Lower leg skin (tissue), 4 donors: Measurements from ENCODE around the gene AFAP1L2. TPM values are rescaled to one million over a fixed set of nuclear protein-coding genes. Genes with fewer than 3 reads are reported as not detected.

Source experiments
- DNase-seq, 2 donors: peaks; one replicate each; pipeline ENCODE4 v3.0.0-alpha.2; 2019; ENCODE audit warnings: low spot score in 2 of 2
- H3K4me3 ChIP-seq: fragments of 200-600 bp; sonication (generic); 2 replicates; pipeline ENCODE4 v1.5.1; 2017; ENCODE audit warnings: mild to moderate bottlenecking, low read depth; ENCODE audit not compliant: poor library complexity, severe bottlenecking
- POLR2A ChIP-seq, 2 donors: fragments of 450-650 bp; IDR thresholded peaks; one replicate each; pipeline ENCODE4 v1.6.1; 2016 to 2017; ENCODE audit warnings: antibody characterized with exemption in 2 of 2, mild to moderate bottlenecking in 1 of 2, moderate library complexity in 1 of 2
- WGBS, 2 donors: methylation state at CpG; one replicate each; pipeline ENCODE4 v1.1.5; 2018; 5-methylcytosine and 5-hydroxymethylcytosine counted together
- intact Hi-C: fragments of 100-400 bp; cut with DNase I; formaldehyde crosslinking; loops from one replicate; pipeline ENCODE4 v1.15.0; 2023; ENCODE audit warnings: low total_unique reads
- total RNA-seq, 4 donors: library from RNA; depleted of rRNA; stranded (reverse); fragments of >200 nt; gene quantifications; one replicate each; pipeline ENCODE4 v1.1.0, GENCODE V29; 2016
- TF ChIP-seq, protein P1 (sequence below), 3 donors: fragments of 450-650 bp; IDR thresholded peaks; one replicate each; pipeline ENCODE4 v1.5.1; 2016; ENCODE audit warnings: antibody characterized with exemption in 3 of 3, mild to moderate bottlenecking in 3 of 3, moderate library complexity in 2 of 3

The AFAP1L2 gene
- total RNA-seq, 4 donors from 2014 or later, result 10.9 to 19.4 (median 14.3) TPM

DNA sequence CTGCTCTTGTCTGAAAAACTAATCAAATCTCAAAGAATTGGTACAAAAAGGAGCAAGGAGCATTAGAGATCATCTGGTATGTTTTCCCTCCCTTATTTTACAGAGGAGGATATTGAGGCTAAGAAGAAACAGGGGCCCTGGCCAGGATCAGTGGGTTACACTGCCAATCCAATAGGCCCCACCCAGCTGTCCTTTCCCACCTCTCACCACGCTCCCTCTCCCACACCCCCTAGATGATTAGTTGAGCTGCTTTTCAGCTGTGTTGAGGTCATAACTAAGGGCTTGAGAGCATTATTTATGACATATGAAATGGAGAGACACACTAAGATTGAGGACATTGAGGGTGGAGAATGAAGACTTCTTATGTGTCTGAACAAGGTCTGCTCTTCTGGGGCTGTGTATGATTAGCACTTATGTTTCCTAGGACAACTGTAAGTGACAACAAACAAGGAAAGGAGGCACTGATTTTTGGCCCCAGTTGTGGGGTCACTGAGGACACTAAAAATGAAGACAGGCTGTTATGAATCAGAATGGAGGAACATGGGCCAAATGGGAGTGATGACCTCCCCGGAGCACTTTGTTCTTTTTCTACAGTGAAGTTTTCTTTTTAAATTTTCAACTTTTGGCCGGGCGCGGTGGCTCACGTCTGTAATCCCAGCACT lies 138.8 kb downstream of the AFAP1L2 start:
- intact Hi-C loops, result no loop called here
- TF ChIP-seq POLR2A (IDR thresholded peaks at IDR 0.05), result no peak
- TF ChIP-seq, protein P1, sequence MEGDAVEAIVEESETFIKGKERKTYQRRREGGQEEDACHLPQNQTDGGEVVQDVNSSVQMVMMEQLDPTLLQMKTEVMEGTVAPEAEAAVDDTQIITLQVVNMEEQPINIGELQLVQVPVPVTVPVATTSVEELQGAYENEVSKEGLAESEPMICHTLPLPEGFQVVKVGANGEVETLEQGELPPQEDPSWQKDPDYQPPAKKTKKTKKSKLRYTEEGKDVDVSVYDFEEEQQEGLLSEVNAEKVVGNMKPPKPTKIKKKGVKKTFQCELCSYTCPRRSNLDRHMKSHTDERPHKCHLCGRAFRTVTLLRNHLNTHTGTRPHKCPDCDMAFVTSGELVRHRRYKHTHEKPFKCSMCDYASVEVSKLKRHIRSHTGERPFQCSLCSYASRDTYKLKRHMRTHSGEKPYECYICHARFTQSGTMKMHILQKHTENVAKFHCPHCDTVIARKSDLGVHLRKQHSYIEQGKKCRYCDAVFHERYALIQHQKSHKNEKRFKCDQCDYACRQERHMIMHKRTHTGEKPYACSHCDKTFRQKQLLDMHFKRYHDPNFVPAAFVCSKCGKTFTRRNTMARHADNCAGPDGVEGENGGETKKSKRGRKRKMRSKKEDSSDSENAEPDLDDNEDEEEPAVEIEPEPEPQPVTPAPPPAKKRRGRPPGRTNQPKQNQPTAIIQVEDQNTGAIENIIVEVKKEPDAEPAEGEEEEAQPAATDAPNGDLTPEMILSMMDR (IDR thresholded peaks at IDR 0.05), result no peak
- no peak overlapping the region for H3K4me3 ChIP-seq
- WGBS, 2 donors, result 15 to 28% methylated on average over 6 of the region's 6 CpGs
- DNase-seq, result peak in 1 of 2 donors; percentile 71

DNA sequence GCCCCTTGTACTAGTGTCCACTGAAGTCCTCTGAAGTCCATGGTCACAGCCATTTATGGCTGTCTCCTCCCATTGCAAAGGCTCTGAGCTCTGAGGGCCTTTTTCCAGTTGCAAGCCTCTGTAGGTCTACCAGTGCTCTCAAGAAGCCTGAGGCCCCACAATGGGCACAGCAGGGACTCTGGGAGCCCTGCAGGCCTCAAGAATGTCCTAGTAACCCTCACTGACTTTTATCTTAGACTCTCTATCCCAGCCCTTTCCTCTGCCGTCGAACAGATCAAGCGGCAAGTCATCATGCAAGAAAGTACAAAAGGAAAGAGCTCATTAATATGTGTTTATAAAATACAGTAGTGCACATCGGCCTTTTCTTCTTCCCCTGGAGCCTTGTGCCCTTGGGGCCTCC lies 141.8 kb downstream of the AFAP1L2 start:
- TF ChIP-seq POLR2A (IDR thresholded peaks at IDR 0.05), result no peak
- no peak for DNase-seq
- intact Hi-C loops, result no loop called here
- H3K4me3 ChIP-seq, result no peak overlapping the region
- 75 to 84% methylated on average over 4 of the region's 4 CpGs for WGBS, 2 donors

DNA sequence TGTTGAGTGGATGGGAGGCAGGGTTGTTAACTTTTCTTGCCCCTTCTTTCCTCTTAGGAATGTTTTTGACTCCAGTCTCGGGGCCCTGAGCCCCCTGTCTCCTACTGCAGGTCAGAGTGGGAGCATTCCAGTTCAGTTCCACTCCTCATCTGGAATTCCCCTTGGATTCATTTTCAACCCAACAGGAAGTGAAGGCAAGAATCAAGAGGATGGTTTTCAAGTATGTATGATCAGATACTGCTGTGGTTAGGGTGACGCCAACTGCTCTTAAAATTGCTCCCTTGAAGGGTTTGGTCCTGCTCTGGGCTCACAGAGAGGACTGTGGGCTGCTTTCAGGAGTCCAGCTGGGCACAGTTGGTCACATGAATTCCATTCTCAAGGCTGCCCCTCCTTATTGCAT lies 143.2 kb downstream of the AFAP1L2 start:
- no peak overlapping the region for H3K4me3 ChIP-seq
- intact Hi-C loops, result no loop called here
- no peak for DNase-seq
- no peak for TF ChIP-seq POLR2A (IDR thresholded peaks at IDR 0.05)
- TF ChIP-seq, protein P1 (IDR thresholded peaks at IDR 0.05), result no peak
- 56 to 63% methylated on average over 2 of the region's 2 CpGs for WGBS, 2 donors

DNA sequence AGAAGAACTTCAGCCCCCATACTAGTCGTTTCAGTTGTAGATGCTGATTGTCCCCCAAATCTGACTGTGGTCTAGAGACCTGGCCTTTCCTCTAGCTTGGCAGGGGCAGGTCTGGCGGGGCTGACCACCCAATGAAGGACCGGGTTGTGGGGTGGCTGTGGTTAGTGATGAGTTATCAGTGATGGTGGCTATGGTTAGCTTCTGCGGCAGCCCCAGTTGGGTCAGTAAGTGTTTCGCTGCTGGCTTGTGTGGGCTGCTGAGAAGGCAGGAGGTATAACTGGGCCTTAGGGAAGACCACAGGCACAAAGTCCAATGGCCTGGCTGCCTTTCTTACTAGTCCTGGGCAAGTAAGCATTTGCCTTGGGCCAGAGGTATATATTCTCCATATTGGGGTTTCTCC lies 143.9 kb downstream of the AFAP1L2 start:
- 82 to 87% methylated on average over 5 of the region's 5 CpGs for WGBS, 2 donors
- intact Hi-C loops, result no loop called here

DNA sequence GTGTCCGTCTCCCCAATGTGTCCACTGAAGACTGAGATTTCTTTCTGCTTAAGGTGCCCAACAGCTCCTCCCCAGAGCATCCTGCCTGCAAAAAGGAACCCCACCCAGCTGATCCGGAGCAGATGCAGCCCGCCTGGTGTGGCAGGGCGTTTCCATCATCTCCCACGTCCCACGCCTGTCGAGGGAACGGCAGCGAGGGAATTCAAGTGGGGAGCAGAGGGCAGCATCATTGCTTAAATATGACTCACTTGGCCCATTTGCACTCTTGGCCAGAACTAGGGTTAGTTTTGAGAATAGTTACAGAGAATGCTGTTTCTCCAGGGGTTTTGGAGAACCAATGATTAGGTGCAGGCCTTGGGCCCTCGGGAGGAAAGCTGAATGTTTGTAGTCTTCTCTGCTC lies 144.5 kb downstream of the AFAP1L2 start:
- DNase-seq, result peak in 1 of 2 donors; percentile 40
- H3K4me3 ChIP-seq, result no peak overlapping the region
- intact Hi-C loops, result no loop called here
- 39 to 61% methylated on average over 10 of the region's 10 CpGs for WGBS, 2 donors
- TF ChIP-seq, protein P1 (IDR thresholded peaks at IDR 0.05), result no peak
- TF ChIP-seq POLR2A (IDR thresholded peaks at IDR 0.05), result no peak

More for the DNA sequence above, 143.9 kb downstream of the AFAP1L2 start:
- DNase-seq, result no peak
- no peak overlapping the region for H3K4me3 ChIP-seq
- TF ChIP-seq POLR2A (IDR thresholded peaks at IDR 0.05), result no peak
- TF ChIP-seq, protein P1 (IDR thresholded peaks at IDR 0.05), result no peak

DNA sequence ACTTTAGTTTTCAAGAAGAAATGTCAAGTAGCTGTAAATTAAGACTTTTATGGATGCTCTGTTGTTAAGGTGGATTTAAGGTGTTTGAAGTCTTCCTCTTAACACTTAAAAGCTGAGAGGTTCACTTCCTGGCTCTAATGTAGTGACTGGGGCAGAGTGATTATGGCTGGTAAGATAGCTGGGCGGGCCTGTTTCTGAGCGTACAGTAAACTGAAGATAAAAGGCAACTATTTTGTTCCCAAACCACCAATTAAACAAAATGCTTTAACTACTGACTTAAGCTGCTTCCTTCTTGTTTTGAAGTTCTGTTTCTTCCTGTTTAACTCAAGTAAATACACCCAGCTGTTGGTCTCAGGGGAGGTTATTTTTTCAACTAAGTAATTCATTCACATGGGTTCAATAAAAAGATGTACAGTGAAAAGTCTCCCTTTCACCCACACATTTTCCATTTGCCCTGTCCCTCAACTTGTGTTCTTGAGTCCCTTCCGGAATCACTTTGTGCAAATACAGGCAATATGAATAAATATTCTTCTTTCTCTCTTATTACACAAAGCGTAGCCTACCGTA lies 145.9 kb downstream of the AFAP1L2 start:
- no peak for DNase-seq
- intact Hi-C loops, result no loop called here
- no peak for TF ChIP-seq POLR2A (IDR thresholded peaks at IDR 0.05)
- TF ChIP-seq, protein P1 (IDR thresholded peaks at IDR 0.05), result no peak
- H3K4me3 ChIP-seq, result no peak overlapping the region
- WGBS, 2 donors, result 58% methylated on average over 5 of the region's 5 CpGs
